IMR-90 (cell line): ENCODE data around the gene EFHD1. TPM values are rescaled to one million over a fixed set of nuclear protein-coding genes. Genes with fewer than 3 reads are reported as not detected.

Experiments used
- ATAC-seq: fragments of 200-7000 bp; cut with Tn5 transposase; 2 replicates; pipeline ENCODE4 v1.9.1; 2020; ENCODE audit warnings: low read depth, mild to moderate bottlenecking, moderate library complexity
- BruUV-seq: library from RNA; stranded (reverse); fragments of 400-500 nt; replicated peaks from 2 replicates; lab custom pipeline; 2021; lab: Mats Ljungman, UMichigan
- CTCF ChIA-PET: fragments of 300-600 bp; formaldehyde crosslinking; extraction: SDS; loops from one replicate; lab custom pipeline; 2021; ENCODE audit warnings: antibody characterized with exemption; lab: Yijun Ruan, JAX
- POLR2A ChIA-PET: fragments of 300-600 bp; sonication (Branson Sonifier 250); formaldehyde crosslinking; loops from one replicate; lab custom pipeline; 2022; ENCODE audit warnings: antibody characterized with exemption; ENCODE audit not compliant: unreplicated experiment; lab: Charles Lee
- DNase-seq: peaks from one replicate; pipeline ENCODE4 v3.0.0; 2013
- H2AFZ ChIP-seq: replicated peaks from 2 replicates; pipeline ENCODE3; 2013; ENCODE audit warnings: low read length, mild to moderate bottlenecking; ENCODE audit not compliant: poor library complexity
- H2AK5ac ChIP-seq: 2 replicates; pipeline ENCODE4 v1.6.1; 2013; ENCODE audit warnings: low read depth, low read length, inconsistent platforms
- H2AK9ac ChIP-seq: replicated peaks from 2 replicates; pipeline ENCODE3; 2013; ENCODE audit warnings: mild to moderate bottlenecking, low read depth, low read length, moderate library complexity; ENCODE audit not compliant: poor library complexity
- H2BK120ac ChIP-seq: 2 replicates; pipeline ENCODE4 v1.6.1; 2013; ENCODE audit warnings: low read depth, low read length, inconsistent platforms
- H2BK15ac ChIP-seq: 3 replicates; pipeline ENCODE4 v1.6.1; 2013; ENCODE audit warnings: low read depth, low read length, inconsistent platforms
- H2BK20ac ChIP-seq: 2 replicates; pipeline ENCODE4 v1.6.1; 2013; ENCODE audit warnings: low read depth, mild to moderate bottlenecking, inconsistent platforms, low read length, moderate library complexity
- H2BK5ac ChIP-seq: 2 replicates; pipeline ENCODE4 v1.6.1; 2013; ENCODE audit warnings: mild to moderate bottlenecking, low read depth, low read length, inconsistent platforms; ENCODE audit not compliant: poor library complexity, severe bottlenecking
- H3K14ac ChIP-seq: replicated peaks from 2 replicates; pipeline ENCODE4 v1.6.1; 2013; ENCODE audit warnings: low read depth, low read length, inconsistent platforms
- H3K18ac ChIP-seq: 2 replicates; pipeline ENCODE4 v1.6.1; 2013; ENCODE audit warnings: low read depth, low read length, control low read depth
- H3K23ac ChIP-seq: 2 replicates; pipeline ENCODE4 v1.6.1; 2013; ENCODE audit warnings: low read depth, low read length, inconsistent platforms
- H3K27ac ChIP-seq: 2 replicates; pipeline ENCODE4 v1.5.1; 2013; ENCODE audit warnings: mild to moderate bottlenecking, control low read depth, low read length; ENCODE audit not compliant: insufficient read depth
- H3K27me3 ChIP-seq: 2 replicates; pipeline ENCODE4 v1.6.1; 2013; ENCODE audit warnings: low read length; ENCODE audit not compliant: control insufficient read depth, insufficient read depth
- H3K36me3 ChIP-seq: 2 replicates; pipeline ENCODE4 v1.6.1; 2013; ENCODE audit warnings: low read length, mixed read lengths; ENCODE audit not compliant: control insufficient read depth, insufficient read depth
- H3K4ac ChIP-seq: 2 replicates; pipeline ENCODE4 v1.6.1; 2013; ENCODE audit warnings: low read depth, low read length, inconsistent platforms
- H3K4me1 ChIP-seq: 2 replicates; pipeline ENCODE4 v1.6.1; 2013; ENCODE audit warnings: low read length, mixed read lengths; ENCODE audit not compliant: control insufficient read depth, insufficient read depth
- H3K4me2 ChIP-seq: 2 replicates; pipeline ENCODE4 v1.6.1; 2013; ENCODE audit warnings: low read depth, mild to moderate bottlenecking, control low read depth, low read length, moderate library complexity
- H3K4me3 ChIP-seq: 2 replicates; pipeline ENCODE4 v1.5.1; 2013; ENCODE audit warnings: low read depth, mild to moderate bottlenecking, control low read depth, low read length, moderate library complexity; ENCODE audit not compliant: insufficient read depth
- H3K56ac ChIP-seq: 2 replicates; pipeline ENCODE4 v1.6.1; 2013; ENCODE audit warnings: low read length, inconsistent platforms; ENCODE audit not compliant: insufficient read depth; ENCODE audit errors: extremely low read depth
- H3K79me1 ChIP-seq, 2 experiments: 2 replicates each; pipeline ENCODE4 v1.6.1; 2013; ENCODE audit warnings: low read length in 2 of 2, inconsistent platforms in 1 of 2, low read depth in 1 of 2
- H3K9ac ChIP-seq: 2 replicates; pipeline ENCODE4 v1.6.1; 2013; ENCODE audit warnings: low read depth, low read length, control low read depth
- H3K9me1 ChIP-seq: 2 replicates; pipeline ENCODE4 v1.6.1; 2013; ENCODE audit warnings: low read length, inconsistent platforms; ENCODE audit not compliant: insufficient read depth
- H3K9me3 ChIP-seq: 2 replicates; pipeline ENCODE4 v1.6.1; 2013; ENCODE audit warnings: low read length; ENCODE audit not compliant: control insufficient read depth, insufficient read depth
- H4K20me1 ChIP-seq: 2 replicates; pipeline ENCODE4 v1.6.1; 2013; ENCODE audit warnings: low read length, inconsistent platforms; ENCODE audit not compliant: insufficient read depth
- H4K5ac ChIP-seq: 2 replicates; pipeline ENCODE4 v1.6.1; 2013; ENCODE audit warnings: mild to moderate bottlenecking, low read depth, low read length, control low read depth
- H4K8ac ChIP-seq, 2 experiments: 2 replicates each; pipeline ENCODE4 v1.6.1; 2013; ENCODE audit warnings: low read depth in 2 of 2, low read length in 2 of 2, control low read depth in 1 of 2, inconsistent platforms in 1 of 2
- H4K91ac ChIP-seq: 2 replicates; pipeline ENCODE4 v1.6.1; 2013; ENCODE audit warnings: low read depth, low read length, inconsistent platforms; ENCODE audit not compliant: insufficient read depth
- MAFK ChIP-seq: IDR thresholded peaks from 2 replicates; pipeline ENCODE4 v1.6.1; 2012; ENCODE audit warnings: low read depth, low read length, improper control_type of control experiment
- MXI1 ChIP-seq: IDR thresholded peaks from 2 replicates; pipeline ENCODE4 v1.6.1; 2012; ENCODE audit warnings: low read depth, mild to moderate bottlenecking, low read length, moderate library complexity, borderline replicate concordance
- RCOR1 ChIP-seq: IDR thresholded peaks from 2 replicates; pipeline ENCODE4 v1.6.1; 2012; ENCODE audit warnings: mild to moderate bottlenecking, low read length, improper control_type of control experiment; ENCODE audit not compliant: insufficient replicate concordance
- RFX5 ChIP-seq: IDR thresholded peaks from 2 replicates; pipeline ENCODE4 v1.8.0; 2012; ENCODE audit warnings: low read depth, mild to moderate bottlenecking, low read length, moderate library complexity
- WGBS, 2 experiments: methylation state at CpG; one replicate each; pipeline versions ENCODE4 v1.1.5 to v1.1.7; 2013; ENCODE audit warnings: missing lambda C conversion rate in 2 of 2; ENCODE audit not compliant: insufficient read length in 1 of 2; ENCODE audit errors: extremely low coverage in 2 of 2; 5-methylcytosine and 5-hydroxymethylcytosine counted together
- dilution Hi-C: fragments of 300-500 bp; cut with HindIII; formaldehyde crosslinking; loops from one replicate; pipeline ENCODE4 v1.14.3; 2018; ENCODE audit warnings: low sequenced_read_pairs; ENCODE audit not compliant: unreplicated experiment
- in situ Hi-C: fragments of 300-500 bp; cut with MboI; formaldehyde crosslinking; loops from 3 replicates; pipeline ENCODE4 v1.14.3; 2019; ENCODE audit warnings: low sequenced_read_pairs, inconsistent platforms, mixed read lengths
- intact Hi-C: fragments of 100-400 bp; cut with micrococcal nuclease; formaldehyde crosslinking; loops from 2 replicates; pipeline ENCODE4 v1.10.0; 2022
- polyA plus RNA-seq, 3 experiments: library from polyadenylated mRNA; depleted of rRNA; stranded (reverse); fragments of >200 nt; gene quantifications; 2 replicates each; pipeline ENCODE4 v1.2.3, GENCODE V29; 2012; ENCODE audit warnings: low replicate concordance in 1 of 3
- total RNA-seq: library from RNA; depleted of rRNA; stranded (reverse); fragments of >200 nt; gene quantifications from 2 replicates; pipeline ENCODE4 v1.2.3, GENCODE V29; 2012

EFHD1 gene
- total and polyA plus RNA-seq, 2 of the 4 experiments (the other 2 are of a cell fraction) = 0.27 TPM; not detected in 1

DNA sequence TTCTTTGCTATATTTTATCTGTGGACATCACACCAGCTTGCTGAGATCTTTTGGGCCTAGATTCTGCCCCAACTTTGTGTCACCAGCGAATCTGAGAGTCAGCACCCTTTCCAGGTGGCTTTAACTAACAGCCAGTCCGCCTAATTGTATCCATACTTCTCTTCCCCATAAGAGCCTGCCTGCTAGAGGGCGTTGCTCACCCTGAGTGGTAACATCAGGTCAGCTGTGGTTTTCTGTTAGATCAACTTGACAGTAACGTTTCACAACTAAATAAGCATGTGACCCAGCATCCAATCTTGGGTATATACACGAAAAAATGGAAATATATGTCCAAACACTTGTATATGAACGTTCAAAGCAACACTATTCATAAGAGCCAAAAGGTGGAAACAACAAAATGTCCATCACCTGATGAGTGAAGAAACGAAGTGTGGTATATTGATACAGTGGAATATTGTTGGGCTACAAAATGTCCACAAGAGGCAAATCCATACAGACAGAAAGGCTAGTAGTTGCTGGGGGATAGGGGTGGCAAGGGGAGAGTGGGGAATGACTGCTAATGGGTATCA lies 24.9 kb downstream of the EFHD1 start:
- Histone ChIP-seq H3K27me3 (peaks cover 9% of the 10 kb centered on the region), H3K56ac (no peak overlapping the region), H4K91ac (no peak overlapping the region), H2BK120ac (no peak overlapping the region), H2AFZ (peak overlapping the region; percentile 26), H3K4me3 (no peak overlapping the region), H2BK20ac (no peak overlapping the region), H3K9me3 (no peaks in the 10 kb centered on the region), H3K27ac (no peak overlapping the region), H3K9ac (no peak overlapping the region), H2AK9ac (no peak overlapping the region), H3K4me1 (no peaks in the 10 kb centered on the region), H4K8ac (no peak overlapping the region), H3K23ac (no peak overlapping the region), H3K14ac (no peak overlapping the region), H3K36me3 (no peaks in the 10 kb centered on the region), H3K4ac (no peak overlapping the region), H3K79me1 (no peaks in the 10 kb centered on the region), H3K18ac (no peak overlapping the region), H2BK5ac (no peak overlapping the region), H2BK15ac (no peak overlapping the region), H4K20me1 (no peaks in the 10 kb centered on the region), H2AK5ac (no peak overlapping the region), H4K5ac (no peak overlapping the region), H3K9me1 (no peaks in the 10 kb centered on the region), H3K4me2 (no peak overlapping the region)
- no TSS peak for BruUV-seq
- ATAC-seq (no peak), DNase-seq (no peak)
- TF ChIP-seq RFX5 = no peak
- no peak for TF ChIP-seq RCOR1
- TF ChIP-seq MAFK = no peak
- no peak for TF ChIP-seq MXI1
- ChIA-PET CTCF (no interaction called here), POLR2A (no interaction called here)
- intact Hi-C loops = no loop called here
- dilution Hi-C loops = no loop called here
- WGBS, 2 experiments = no CpG with 5 or more reads among the region's 7 CpGs
- in situ Hi-C loops = no loop called here
